HL-60 (cell line): ENCODE data around the gene CCN2.

Experiments
- GABPA ChIP-seq: IDR thresholded peaks from 2 replicates; pipeline ENCODE4 v1.6.1; 2012; ENCODE audit warnings: low read depth
- TF ChIP-seq, protein P1 (sequence below): IDR thresholded peaks from one replicate; pipeline ENCODE4 v1.5.1; 2011; ENCODE audit warnings: low read length, control low read depth, inconsistent platforms; ENCODE audit not compliant: insufficient read depth

- TF ChIP-seq, protein P1, sequence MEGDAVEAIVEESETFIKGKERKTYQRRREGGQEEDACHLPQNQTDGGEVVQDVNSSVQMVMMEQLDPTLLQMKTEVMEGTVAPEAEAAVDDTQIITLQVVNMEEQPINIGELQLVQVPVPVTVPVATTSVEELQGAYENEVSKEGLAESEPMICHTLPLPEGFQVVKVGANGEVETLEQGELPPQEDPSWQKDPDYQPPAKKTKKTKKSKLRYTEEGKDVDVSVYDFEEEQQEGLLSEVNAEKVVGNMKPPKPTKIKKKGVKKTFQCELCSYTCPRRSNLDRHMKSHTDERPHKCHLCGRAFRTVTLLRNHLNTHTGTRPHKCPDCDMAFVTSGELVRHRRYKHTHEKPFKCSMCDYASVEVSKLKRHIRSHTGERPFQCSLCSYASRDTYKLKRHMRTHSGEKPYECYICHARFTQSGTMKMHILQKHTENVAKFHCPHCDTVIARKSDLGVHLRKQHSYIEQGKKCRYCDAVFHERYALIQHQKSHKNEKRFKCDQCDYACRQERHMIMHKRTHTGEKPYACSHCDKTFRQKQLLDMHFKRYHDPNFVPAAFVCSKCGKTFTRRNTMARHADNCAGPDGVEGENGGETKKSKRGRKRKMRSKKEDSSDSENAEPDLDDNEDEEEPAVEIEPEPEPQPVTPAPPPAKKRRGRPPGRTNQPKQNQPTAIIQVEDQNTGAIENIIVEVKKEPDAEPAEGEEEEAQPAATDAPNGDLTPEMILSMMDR, result no peak
- TF ChIP-seq GABPA, result no peak
Observed at GRCh38 chr6:131960371-131961133, 9.4 kb upstream of the CCN2 start.
